ENCODE data around the gene STK32C.

- TF ChIP-seq POLR2A (IDR thresholded peaks at IDR 0.05) (no peak), CTCF (IDR thresholded peaks at IDR 0.05) (no peak)
Measured at GRCh38 chr10:132335189-132336063, 27.7 kb upstream of the STK32C start.

Data from testis (tissue), 2 donors.